Kidney (tissue), 14 donors: ENCODE data around the gene THEMIS2. TPM values are rescaled to one million over a fixed set of nuclear protein-coding genes. Genes with fewer than 3 reads are reported as not detected.
A peak's percentile ranks its signal among the peaks of the same experiment; 100 is the strongest.

Experiments
- DNase-seq, 5 donors: peaks; one replicate each; pipeline ENCODE4 v3.0.0-alpha.2; 2013 to 2020
- FAIRE-seq: peaks from 2 replicates; lab custom pipeline; 2012; peaks lifted over from hg19 to GRCh38; lab: Jason Lieb, UNC
- H3K27ac ChIP-seq, 2 donors: one replicate each; pipeline ENCODE4 v1.7.0; 2013; ENCODE audit warnings: low read depth in 2 of 2, low read length in 2 of 2, inconsistent platforms in 1 of 2
- H3K27me3 ChIP-seq: one replicate; pipeline ENCODE4 v1.7.1; 2013; ENCODE audit warnings: low read length, inconsistent platforms; ENCODE audit not compliant: control insufficient read depth, insufficient read depth
- H3K36me3 ChIP-seq, 3 donors: one replicate each; pipeline versions ENCODE4 v1.7.0 to v1.7.1; 2013; ENCODE audit warnings: low read length in 3 of 3, control low read depth in 1 of 3, inconsistent platforms in 1 of 3; ENCODE audit not compliant: insufficient read depth in 3 of 3, control insufficient read depth in 2 of 3
- H3K4me1 ChIP-seq, 3 donors: one replicate each; pipeline versions ENCODE4 v1.7.0 to v1.7.1; 2013; ENCODE audit warnings: low read length in 3 of 3, inconsistent platforms in 1 of 3, low read depth in 1 of 3; ENCODE audit not compliant: control insufficient read depth in 2 of 3, insufficient read depth in 2 of 3
- H3K4me3 ChIP-seq, 3 donors: one replicate each; pipeline versions ENCODE4 v1.7.0 to v1.8.1; 2013; ENCODE audit warnings: low read length in 3 of 3, control low read depth in 1 of 3, inconsistent platforms in 1 of 3
- H3K9ac ChIP-seq, 3 donors: one replicate each; pipeline versions ENCODE4 v1.7.0 to v1.7.1; 2013; ENCODE audit warnings: low read length in 3 of 3, control low read depth in 1 of 3, inconsistent platforms in 1 of 3
- H3K9me3 ChIP-seq, 3 donors: one replicate each; pipeline versions ENCODE4 v1.7.0 to v1.7.1; 2013; ENCODE audit warnings: low read length in 3 of 3, control low read depth in 1 of 3, inconsistent platforms in 1 of 3; ENCODE audit not compliant: control insufficient read depth in 2 of 3, insufficient read depth in 1 of 3
- CTCF ChIP-seq: IDR thresholded peaks from 3 replicates; pipeline ENCODE4 v1.5.1; 2012; ENCODE audit warnings: mild to moderate bottlenecking, moderate library complexity, borderline replicate concordance; ENCODE audit not compliant: insufficient read depth; ENCODE audit errors: extremely low read depth
- intact Hi-C: fragments of 100-400 bp; cut with DNase I; formaldehyde crosslinking; loops from one replicate; pipeline ENCODE4 v1.11.1; 2022
- polyA plus RNA-seq: library from polyadenylated mRNA; stranded (reverse); fragments of 350-450 nt; fragmentation: Illumina TruSeq; extraction: RNeasy Lipid Tissue Mini Kit (QIAGEN cat#74804); gene quantifications from one replicate; pipeline ENCODE4 v1.2.3, GENCODE V29; 2014; ENCODE audit warnings: low read depth, low replicate concordance; ENCODE audit not compliant: insufficient read depth
- total RNA-seq: library from RNA; stranded (reverse); fragmentation: NEBNext Ultra II Directional; extraction: Animal tissue kit (Norgen Biotek cat#: 25700); gene quantifications from one replicate; pipeline ENCODE4 v1.2.1, GENCODE V29; 2021
- donor health status: control.
- donor health status: control.
- donor health status: control.
- donor health status: control.
- donor health status: control.
- donor health status: DM: yes; HTN: yes; CAD: no.
- donor health status: Normal renal cell carcinoma (clear cell type).

Gene THEMIS2
- total and polyA plus RNA-seq, 2 donors from 2014 or later = 5.2 to 47.2 TPM

DNA sequence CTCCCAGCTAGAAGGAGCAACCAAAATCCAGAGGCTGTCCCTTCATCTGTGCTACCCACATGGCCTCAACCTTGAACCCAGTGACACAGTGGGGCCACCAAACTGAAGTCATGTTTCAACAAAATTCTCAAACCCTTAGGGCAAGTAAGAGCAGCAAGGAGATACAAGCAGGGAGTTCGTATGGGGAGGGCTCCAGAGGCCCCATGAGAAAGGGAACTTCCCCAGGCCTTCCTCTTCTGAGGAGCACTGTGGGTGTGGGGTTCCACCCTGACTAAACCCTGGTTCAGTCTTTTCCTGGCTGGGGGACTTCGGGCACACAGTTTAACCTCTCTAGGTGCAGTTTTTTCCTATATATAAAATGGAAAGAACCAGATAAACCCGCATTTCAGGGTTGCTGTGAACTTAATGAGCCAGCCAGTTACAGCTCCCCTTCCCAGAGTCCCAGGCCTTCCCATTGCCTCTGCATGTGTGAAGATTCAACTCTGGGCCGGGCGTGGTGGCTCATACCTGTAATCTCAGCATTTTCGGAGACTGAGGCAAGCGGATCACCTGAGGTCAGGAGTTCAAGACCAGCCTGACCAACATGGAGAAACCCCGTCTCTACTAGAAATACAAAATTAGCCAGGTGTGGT, 8.0 kb upstream of the THEMIS2 start:
- Histone ChIP-seq H3K27me3 (no peaks in the 10 kb centered on the region), H3K36me3 (no peaks in the 10 kb centered on the region), H3K4me3 (no peak overlapping the region), H3K4me1 (peaks cover 0 to 8% (median 0%) of the 10 kb centered on the region in 3 donors), H3K27ac (no peak overlapping the region), H3K9me3 (no peaks in the 10 kb centered on the region), H3K9ac (no peak overlapping the region)
- TF ChIP-seq CTCF = no peak
- DNase-seq = peak in 3 of 5 donors; percentile 27 to 48 (median 28)
- FAIRE-seq = no peak
- intact Hi-C loops = no loop called here

- no peaks in the 10 kb centered on the region for H3K9me3 ChIP-seq
- no peaks in the 10 kb centered on the region for H3K27me3 ChIP-seq
- H3K9ac ChIP-seq = no peak overlapping the region
- H3K4me3 ChIP-seq = no peak overlapping the region
- DNase-seq (peak in 1 of 5 donors; percentile 10), FAIRE-seq (no peak)
- H3K4me1 ChIP-seq = peaks cover 0 to 8% (median 0%) of the 10 kb centered on the region in 3 donors
- no peaks in the 10 kb centered on the region for H3K36me3 ChIP-seq
- no peak for TF ChIP-seq CTCF
- no peak overlapping the region for H3K27ac ChIP-seq
- intact Hi-C loops = no loop called here
These were observed 6.5 kb upstream of the THEMIS2 start for GRCh38 chr1:27865821-27866220.

DNA sequence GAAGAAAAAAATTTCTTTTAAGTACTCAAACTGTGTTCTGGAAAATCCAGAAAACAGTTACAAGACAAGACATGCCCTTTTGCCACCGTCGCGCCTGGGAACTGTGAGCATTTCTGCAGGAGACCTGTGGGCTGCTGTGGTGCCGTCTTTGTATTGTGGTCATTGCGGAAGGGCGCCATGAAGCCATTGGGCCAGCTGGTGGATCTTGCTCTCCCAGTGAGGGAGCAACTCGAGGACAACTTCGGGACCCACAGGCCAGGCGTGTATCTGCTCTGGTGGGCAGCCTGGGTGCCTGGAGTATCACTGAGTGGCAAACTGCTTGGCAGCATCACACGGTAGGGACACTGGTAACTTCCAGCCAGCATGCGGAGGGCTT, 3.8 kb upstream of the THEMIS2 start:
- no peak for FAIRE-seq
- Histone ChIP-seq H3K36me3 (no peaks in the 10 kb centered on the region), H3K4me3 (no peak overlapping the region), H3K9ac (no peak overlapping the region), H3K27ac (no peak overlapping the region), H3K4me1 (peaks cover 0 to 10% (median 0%) of the 10 kb centered on the region in 3 donors), H3K27me3 (no peaks in the 10 kb centered on the region), H3K9me3 (no peaks in the 10 kb centered on the region)
- peak in 1 of 5 donors; percentile 54 for DNase-seq
- intact Hi-C loops = no loop called here
- TF ChIP-seq CTCF = no peak
